Muscle of leg (tissue), 11 donors: ENCODE measurements around the gene KCNMA1. TPM values are rescaled to one million over a fixed set of nuclear protein-coding genes. Genes with fewer than 3 reads are reported as not detected.
A peak's percentile ranks its signal among the peaks of the same experiment; 100 is the strongest.

Source experiments
- DNase-seq: peaks from one replicate; pipeline ENCODE4 v3.0.0; 2013
- H3K27ac ChIP-seq: one replicate; pipeline ENCODE4 v1.5.1; 2013; ENCODE audit warnings: mild to moderate bottlenecking, low read length, control low read depth
- H3K27me3 ChIP-seq: one replicate; pipeline ENCODE4 v1.6.1; 2013; ENCODE audit warnings: low read length; ENCODE audit not compliant: control insufficient read depth, insufficient read depth
- H3K36me3 ChIP-seq: one replicate; pipeline ENCODE4 v1.6.1; 2013; ENCODE audit warnings: low read length; ENCODE audit not compliant: control insufficient read depth, insufficient read depth
- H3K4me1 ChIP-seq: one replicate; pipeline ENCODE4 v1.6.1; 2013; ENCODE audit warnings: low read length; ENCODE audit not compliant: control insufficient read depth, insufficient read depth
- H3K4me3 ChIP-seq: one replicate; pipeline ENCODE4 v1.5.1; 2013; ENCODE audit warnings: low read length, control low read depth
- H3K9me3 ChIP-seq: replicated peaks from 2 replicates; pipeline ENCODE4 v1.6.1; 2013; ENCODE audit warnings: low read depth, low read length; ENCODE audit not compliant: control insufficient read depth
- WGBS: methylation state at CpG from one replicate; pipeline ENCODE4 v1.1.5; 2013; ENCODE audit warnings: missing lambda C conversion rate; ENCODE audit not compliant: insufficient coverage; 5-methylcytosine and 5-hydroxymethylcytosine counted together
- polyA plus RNA-seq, 8 donors: library from polyadenylated mRNA; unstranded; fragments of 120-200 nt; gene quantifications; one replicate each; pipeline versions ENCODE4 v1.2.1 to v1.2.3, GENCODE V29; 2013; ENCODE audit warnings: inconsistent platforms in 1 of 8, low replicate concordance in 1 of 8; ENCODE audit not compliant: insufficient read length in 8 of 8, insufficient read depth in 1 of 8
- total RNA-seq: library from RNA; stranded (reverse); fragments of 120-200 nt; gene quantifications from one replicate; pipeline ENCODE4 v1.2.4, GENCODE V29; 2013

KCNMA1 gene
- total and polyA plus RNA-seq, 9 donors = 12.7 to 23.3 (median 18.2) TPM

DNA sequence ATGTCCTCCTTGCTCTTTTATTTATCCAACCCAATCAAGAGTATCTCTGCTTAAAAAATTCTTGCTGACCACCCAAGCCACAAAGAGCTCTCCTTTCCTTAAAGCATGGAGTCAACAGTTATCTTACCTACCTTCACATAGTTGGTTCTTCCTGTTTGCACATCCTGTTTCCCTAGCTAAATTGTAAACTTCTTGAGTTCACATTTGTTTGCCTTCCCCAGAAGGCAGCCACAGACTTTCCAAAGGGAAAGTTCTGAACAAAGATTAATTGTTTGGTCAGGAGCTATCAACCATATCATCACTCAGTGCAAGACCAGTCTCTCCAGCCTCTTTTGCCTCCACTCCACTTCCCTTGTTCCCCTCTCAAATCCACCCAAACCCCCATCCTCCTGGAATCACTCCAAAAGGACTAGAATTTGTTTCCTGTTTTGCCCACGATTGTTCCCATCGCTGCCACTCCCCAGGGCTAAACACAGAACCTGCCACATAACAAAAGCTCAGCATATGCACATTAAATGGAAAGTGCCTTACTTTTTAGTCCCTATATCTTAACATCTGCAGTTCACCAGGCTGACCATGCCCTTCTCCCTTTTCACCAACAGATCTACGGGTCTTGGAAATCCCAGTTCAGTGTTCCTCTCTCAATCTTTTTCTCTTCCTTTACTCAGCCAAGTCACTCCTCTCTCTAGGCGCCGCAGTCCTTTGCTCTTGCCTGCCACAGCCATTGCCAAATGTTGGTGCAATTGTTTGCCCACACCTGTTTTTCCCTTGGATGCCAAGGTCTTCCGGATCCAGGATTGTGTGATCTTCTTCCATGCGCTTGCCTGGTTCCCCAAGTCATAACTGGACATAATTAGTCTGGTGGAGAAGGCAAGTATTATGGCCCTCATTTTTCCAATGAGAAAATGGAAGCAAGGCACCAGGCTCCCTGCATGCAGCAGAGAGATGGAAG lies 265.5 kb downstream of the KCNMA1 start:
- Histone ChIP-seq H3K4me3 (no peak overlapping the region), H3K27ac (no peak overlapping the region), H3K4me1 (no peaks in the 10 kb centered on the region), H3K36me3 (no peaks in the 10 kb centered on the region), H3K27me3 (no peaks in the 10 kb centered on the region), H3K9me3 (peaks cover 2% of the 10 kb centered on the region)
- DNase-seq = no peak
- WGBS = 77% methylated on average over 7 of the region's 7 CpGs

DNA sequence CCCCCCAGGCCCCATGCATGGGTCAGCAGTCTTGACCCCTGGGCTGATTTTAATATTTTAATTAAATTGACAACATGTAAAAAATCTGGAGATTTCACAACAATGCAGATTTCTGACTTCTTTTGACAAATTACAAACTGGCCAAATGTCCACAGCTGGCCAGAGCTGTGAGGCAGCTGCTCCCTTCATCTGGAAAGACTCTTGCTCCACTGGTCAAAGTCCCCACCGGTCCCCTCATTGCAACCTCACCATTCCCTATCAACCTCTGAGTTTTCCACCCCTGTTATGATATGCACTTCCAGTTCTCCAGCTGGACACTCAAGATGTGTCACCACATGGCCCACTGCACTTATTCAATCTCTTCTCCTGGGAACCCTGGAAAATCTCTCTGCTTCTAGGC lies 266.2 kb downstream of the KCNMA1 start:
- Histone ChIP-seq H3K4me3 (no peak overlapping the region), H3K36me3 (no peaks in the 10 kb centered on the region), H3K9me3 (peaks cover 2% of the 10 kb centered on the region), H3K27me3 (no peaks in the 10 kb centered on the region), H3K4me1 (no peaks in the 10 kb centered on the region), H3K27ac (no peak overlapping the region)
- DNase-seq = no peak
- WGBS = 82% methylated on average over 1 of the region's 1 CpG

DNA sequence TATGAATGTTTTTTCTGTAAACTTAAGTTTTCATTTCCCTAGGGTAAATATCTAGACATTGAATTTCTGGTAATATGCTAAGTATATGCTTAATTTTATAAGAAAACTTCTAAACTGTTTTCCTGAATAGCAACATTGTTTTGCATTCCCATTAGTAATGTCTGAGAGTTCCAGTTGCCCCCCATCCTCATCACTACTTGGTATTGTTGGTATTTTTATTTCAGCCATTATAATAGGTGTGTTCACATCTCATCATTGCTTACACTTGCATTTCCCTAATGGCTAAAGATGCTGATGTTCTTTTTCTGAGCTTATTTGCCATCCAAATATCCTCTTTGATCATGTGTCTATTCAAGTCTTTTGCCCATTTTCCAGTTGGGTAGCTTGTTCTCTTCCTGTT lies 269.6 kb downstream of the KCNMA1 start:
- no peaks in the 10 kb centered on the region for H3K27me3 ChIP-seq
- peaks cover 2% of the 10 kb centered on the region for H3K9me3 ChIP-seq
- H3K36me3 ChIP-seq = no peaks in the 10 kb centered on the region
- H3K4me3 ChIP-seq = no peak overlapping the region
- no peak overlapping the region for H3K27ac ChIP-seq
- DNase-seq = no peak
- no peaks in the 10 kb centered on the region for H3K4me1 ChIP-seq

DNA sequence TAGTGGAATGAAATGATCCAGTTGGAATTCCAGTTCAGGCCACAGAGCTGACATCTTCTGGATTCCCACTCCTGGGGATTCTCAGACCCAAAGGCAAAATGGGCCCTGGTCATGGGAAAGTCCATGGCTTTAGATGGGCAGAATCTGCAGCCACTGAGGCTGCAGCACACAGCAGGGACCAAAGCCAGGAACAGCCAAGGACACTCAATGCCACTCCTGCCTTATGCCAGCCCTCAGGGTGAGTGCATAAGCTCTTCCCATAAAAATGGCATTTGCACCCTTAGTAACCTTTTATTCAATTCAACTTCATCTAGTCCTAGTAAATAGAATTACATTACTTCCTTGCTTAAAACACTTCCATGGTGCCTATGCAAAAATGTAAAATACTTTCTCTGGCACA lies 274.4 kb downstream of the KCNMA1 start:
- Histone ChIP-seq H3K36me3 (no peaks in the 10 kb centered on the region), H3K9me3 (no peaks in the 10 kb centered on the region)

DNA sequence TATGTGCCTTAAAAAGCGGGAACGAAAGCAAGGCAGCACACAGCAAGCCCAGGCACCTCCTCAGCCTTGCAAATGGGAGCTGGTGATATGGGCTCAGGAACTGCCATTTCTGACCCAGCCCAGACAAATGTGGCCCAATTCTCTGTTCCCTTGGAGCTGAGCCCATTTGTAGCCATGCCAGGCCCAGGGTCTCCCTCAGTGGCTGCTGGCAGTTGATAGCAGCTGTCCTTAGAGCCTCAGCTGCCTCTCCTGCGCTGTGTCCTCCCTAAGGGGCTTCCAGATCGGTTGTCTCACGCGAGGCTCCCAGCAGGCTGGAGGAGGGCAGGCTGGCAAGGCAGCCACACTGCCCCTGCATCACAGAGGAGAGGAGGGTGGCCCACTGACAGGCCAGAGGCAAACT lies 275.8 kb downstream of the KCNMA1 start:
- WGBS = 100% methylated on average over 2 of the region's 6 CpGs
- Histone ChIP-seq H3K36me3 (no peaks in the 10 kb centered on the region), H3K27ac (no peak overlapping the region), H3K4me3 (no peak overlapping the region), H3K4me1 (peaks cover 12% of the 10 kb centered on the region), H3K9me3 (no peaks in the 10 kb centered on the region), H3K27me3 (no peaks in the 10 kb centered on the region)
- peak; percentile 39 for DNase-seq

More for the DNA sequence above, 274.4 kb downstream of the KCNMA1 start:
- Histone ChIP-seq H3K4me3 (no peak overlapping the region), H3K27ac (no peak overlapping the region), H3K27me3 (no peaks in the 10 kb centered on the region), H3K4me1 (peaks cover 12% of the 10 kb centered on the region)
- no peak for DNase-seq

DNA sequence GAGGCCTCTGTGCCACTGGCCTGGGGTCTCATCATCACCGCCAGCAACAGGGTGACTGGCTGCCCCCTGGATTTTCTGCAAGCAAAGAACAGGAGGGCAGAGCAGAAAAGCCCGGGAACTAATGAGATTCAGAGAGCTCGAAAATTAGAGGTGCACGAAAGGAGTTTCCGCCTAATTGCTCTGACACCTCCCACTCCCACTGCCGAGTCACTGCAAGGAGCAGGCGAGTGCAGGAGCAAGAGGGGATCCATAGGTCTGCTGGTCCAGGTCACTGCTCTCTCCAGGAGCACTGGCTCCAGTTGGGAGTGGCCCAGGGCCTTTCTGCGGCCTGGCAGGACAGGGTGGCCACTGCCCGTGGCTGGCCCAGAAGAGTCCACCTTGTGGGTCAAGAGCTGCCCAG lies 276.2 kb downstream of the KCNMA1 start:
- Histone ChIP-seq H3K36me3 (no peaks in the 10 kb centered on the region), H3K9me3 (no peaks in the 10 kb centered on the region), H3K4me3 (no peak overlapping the region), H3K27me3 (no peaks in the 10 kb centered on the region), H3K27ac (no peak overlapping the region), H3K4me1 (peaks cover 12% of the 10 kb centered on the region)
- DNase-seq = no peak
- 83% methylated on average over 9 of the region's 9 CpGs for WGBS

DNA sequence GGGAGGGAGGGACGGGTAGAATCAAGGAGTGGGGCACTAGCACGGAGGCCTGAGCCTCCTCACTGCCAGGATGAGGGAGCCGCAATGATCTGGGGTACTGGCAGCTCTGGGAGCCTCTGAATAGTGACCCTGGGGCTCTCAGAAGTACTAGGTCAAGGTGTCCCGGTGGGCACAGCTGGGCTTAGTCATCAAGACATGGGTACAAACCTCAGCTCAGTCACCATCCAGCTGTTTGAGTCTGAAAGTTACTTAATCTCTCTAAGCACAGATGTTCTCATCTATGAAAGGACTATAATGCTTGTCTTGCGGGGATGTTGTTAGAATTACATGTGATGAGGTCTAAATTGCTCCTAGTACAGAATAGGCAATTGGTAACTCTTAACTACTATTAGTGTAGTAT lies 276.8 kb downstream of the KCNMA1 start:
- 78% methylated on average over 4 of the region's 5 CpGs for WGBS
- Histone ChIP-seq H3K4me3 (no peak overlapping the region), H3K9me3 (no peaks in the 10 kb centered on the region), H3K27ac (no peak overlapping the region), H3K27me3 (no peaks in the 10 kb centered on the region), H3K36me3 (no peaks in the 10 kb centered on the region), H3K4me1 (peaks cover 12% of the 10 kb centered on the region)
- DNase-seq = no peak

DNA sequence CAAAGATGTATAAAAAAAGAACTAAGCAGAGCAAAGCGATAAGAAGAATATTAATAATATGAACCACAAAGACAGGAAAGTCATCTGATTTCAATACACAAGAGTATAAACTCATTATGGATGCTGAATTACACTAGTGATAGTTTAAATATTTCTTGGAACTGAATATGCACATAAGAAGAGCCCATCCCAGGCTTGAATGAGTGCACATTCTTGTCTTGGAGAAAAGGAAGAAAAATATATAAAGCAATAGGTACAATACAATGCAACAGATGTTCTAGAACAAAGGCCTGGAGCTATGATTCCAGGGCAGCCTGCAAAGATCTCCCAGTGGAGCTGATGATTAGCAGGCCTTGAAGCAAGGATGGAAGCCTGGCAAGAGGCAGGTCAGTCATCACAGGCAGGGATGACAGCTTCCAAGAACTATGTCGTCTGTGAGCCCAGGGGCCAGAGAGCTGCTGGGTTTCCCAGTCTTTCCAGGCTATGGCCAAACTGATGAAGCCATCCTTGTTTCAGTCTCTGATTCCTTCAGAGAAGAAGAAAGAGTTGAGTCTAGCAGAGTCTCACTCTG lies 277.6 kb downstream of the KCNMA1 start:
- Histone ChIP-seq H3K4me3 (no peak overlapping the region), H3K27ac (no peak overlapping the region), H3K27me3 (no peaks in the 10 kb centered on the region), H3K4me1 (peaks cover 12% of the 10 kb centered on the region), H3K9me3 (no peaks in the 10 kb centered on the region), H3K36me3 (no peaks in the 10 kb centered on the region)
- no peak for DNase-seq
- 40% methylated on average over 1 of the region's 2 CpGs for WGBS

DNA sequence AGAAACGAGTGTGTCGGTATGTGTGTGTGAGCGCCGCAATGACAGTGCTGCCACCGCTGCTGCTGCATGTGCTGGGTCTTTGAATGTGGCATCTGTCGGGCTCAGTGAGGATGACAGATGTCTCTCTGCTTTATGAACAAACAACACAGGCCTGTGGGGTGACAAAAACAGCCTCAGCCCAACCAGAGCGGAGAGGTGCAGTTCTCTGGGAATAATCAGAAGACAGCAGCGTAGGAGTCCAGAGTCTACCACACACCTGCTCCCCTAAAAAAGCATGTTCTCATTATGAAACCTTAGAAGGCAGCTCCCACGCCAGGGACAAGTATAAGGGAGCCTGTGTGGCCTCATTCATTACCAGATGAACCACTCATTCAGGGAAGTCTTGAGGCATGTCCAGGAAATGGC lies 278.3 kb downstream of the KCNMA1 start:
- peak; percentile 31 for DNase-seq
- Histone ChIP-seq H3K4me3 (no peak overlapping the region), H3K9me3 (no peaks in the 10 kb centered on the region), H3K4me1 (peaks cover 12% of the 10 kb centered on the region), H3K27ac (no peak overlapping the region), H3K27me3 (no peaks in the 10 kb centered on the region), H3K36me3 (no peaks in the 10 kb centered on the region)
- WGBS = 88% methylated on average over 6 of the region's 9 CpGs

DNA sequence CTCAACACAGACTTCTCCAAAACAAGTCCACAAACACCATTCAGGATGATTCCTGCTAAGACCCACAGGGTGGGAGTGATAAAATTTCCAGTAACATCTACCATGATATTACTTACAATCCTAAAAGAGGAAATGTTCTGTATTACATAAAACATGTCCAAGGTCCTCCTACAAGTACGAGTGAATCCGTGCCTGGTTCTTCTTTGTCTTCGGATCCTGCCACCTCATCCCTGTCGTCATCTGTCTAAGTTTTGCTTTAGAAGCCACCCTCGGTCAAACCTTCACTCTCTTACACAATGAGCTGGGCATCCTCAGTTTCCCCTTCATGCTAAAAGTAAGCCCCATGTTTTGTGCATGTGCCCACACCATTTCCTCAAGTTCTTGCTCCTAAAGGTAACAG lies 279.0 kb downstream of the KCNMA1 start:
- Histone ChIP-seq H3K4me3 (no peak overlapping the region), H3K4me1 (peaks cover 12% of the 10 kb centered on the region), H3K27ac (no peak overlapping the region), H3K27me3 (no peaks in the 10 kb centered on the region), H3K9me3 (no peaks in the 10 kb centered on the region), H3K36me3 (no peaks in the 10 kb centered on the region)
- no peak for DNase-seq
- WGBS = 90% methylated on average over 5 of the region's 5 CpGs
